RKO (cell line): ENCODE measurements around the gene CPA5.

Experiments
- DNase-seq: peaks from one replicate; pipeline ENCODE4 v3.0.0-alpha.2; 2016; ENCODE audit warnings: low spot score

Gene CPA5

DNA sequence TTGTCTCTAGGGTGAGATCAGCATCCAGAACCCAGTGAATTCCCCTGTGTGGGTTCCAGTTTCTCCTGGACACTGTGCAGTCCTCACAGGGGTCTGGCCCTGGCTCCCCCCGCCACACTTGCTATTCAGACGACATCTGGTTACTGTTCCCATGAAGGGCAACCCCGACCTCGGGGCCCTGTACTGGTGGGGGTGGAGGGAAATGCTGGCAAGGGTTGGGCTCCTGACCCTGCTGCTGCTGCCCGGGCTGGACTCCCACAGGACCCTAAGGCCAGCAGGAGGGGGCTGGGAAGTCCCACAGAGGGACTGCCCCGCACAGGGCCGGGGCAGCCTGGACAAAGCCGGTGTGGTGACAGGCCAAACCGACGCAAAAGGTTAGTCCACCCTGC lies 34.9 kb downstream of the CPA5 start:
- no peak for DNase-seq

DNA sequence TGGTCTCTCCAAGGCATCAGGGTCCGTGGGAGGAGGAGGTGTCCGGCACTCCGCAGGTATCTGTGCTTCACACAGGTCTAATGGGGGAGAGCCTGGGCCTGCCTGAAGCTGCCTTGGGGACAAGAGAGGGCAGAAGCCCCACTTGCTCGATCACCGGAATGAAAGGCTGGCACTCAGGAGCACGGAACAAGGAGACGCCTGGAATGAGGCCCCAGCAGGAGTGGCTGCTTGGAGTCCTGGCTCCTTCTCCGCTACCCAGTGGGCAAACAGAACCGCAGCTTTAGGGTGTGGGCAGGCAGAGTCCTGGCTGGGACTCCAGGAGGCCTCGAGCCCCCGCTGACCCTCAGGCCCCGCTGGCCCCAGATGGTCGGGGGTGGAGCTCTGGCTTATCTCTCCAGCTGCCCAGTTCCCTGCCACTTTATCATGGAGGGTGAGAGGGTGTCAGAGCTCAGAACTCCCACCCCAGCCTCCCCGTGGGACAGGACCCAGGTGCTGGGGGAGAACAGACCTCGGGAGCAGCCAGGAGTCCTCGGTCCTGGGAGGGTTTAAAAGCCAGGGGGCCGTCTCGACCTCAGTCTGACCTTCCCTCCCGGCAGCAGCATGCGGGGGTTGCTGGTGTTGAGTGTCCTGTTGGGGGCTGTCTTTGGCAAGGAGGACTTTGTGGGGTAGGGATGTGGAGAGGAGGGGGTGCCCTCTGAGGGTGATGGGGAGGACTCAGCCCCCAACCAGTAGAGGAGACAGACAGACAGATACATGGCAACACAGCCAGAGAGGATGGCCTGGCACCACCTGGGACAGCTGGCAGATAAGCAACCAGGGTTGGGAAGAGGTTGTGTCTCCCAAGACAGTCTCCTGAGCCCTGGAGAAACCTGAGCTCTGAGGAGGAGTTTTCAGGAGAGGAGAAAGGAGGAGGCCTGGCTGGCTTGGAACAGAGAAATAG lies 35.6 kb downstream of the CPA5 start, which contains the start of gene CPA1:
Gene CPA1 (plus strand): TSS at position 574 of the 940 bp plus-strand sequence. CDS start 27 bp downstream, at position 601.
- no peak for DNase-seq

DNA sequence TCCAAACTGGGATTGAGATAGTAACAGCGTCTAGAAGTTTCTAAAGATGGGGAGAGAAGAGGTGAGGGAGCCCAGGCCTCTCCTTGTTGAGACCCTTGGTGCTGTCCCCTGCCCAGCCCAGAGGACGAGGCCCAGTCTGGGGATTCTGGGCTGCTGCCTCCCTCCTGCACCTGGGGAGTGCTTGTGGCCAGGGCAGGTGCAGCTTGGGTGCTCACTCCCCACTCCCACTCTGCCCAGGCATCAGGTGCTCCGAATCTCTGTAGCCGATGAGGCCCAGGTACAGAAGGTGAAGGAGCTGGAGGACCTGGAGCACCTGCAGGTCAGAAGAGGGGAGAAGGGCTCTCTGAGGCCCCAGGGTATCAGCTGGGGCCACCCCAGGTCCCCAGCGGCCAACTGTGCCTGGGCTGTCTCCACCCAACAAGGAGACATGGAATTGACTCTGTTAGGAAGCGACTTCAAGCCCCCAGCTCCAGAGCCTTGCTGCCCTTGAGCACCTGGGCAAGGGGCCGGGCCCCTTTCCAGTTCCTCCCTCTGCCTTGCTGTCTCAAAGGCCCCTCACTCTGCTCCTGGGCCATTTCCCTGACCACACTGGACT lies 36.3 kb downstream of the CPA5 start:
- DNase-seq: no peak

DNA sequence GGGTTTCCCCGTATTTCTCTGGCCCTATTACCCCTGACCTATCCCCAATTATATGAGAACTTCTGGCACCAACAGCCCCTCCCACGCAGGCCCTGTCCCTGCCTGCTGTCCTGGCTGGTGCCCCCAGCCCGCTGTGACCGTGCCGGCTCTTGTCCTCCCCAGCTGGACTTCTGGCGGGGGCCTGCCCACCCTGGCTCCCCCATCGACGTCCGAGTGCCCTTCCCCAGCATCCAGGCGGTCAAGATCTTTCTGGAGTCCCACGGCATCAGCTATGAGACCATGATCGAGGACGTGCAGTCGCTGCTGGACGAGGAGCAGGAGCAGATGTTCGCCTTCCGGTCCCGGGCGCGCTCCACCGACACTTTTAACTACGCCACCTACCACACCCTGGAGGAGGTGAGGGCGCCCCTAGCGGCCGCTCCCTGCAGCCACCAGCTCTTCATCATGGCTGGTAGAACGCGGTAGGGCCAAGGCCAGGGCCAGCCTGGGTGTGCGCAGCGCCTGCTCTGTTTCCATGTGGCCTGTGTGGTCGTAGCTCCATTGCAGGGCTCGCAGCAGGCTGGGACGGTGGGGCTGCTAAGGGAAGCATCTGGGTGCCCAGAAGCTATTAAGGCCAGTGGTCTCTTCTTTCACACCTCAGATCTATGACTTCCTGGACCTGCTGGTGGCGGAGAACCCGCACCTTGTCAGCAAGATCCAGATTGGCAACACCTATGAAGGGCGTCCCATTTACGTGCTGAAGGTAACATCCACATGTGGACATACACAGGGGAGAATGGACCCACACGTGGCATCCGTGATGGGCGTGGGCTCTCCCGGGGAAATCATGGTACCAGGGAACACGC lies 37.1 kb downstream of the CPA5 start:
- no peak for DNase-seq

DNA sequence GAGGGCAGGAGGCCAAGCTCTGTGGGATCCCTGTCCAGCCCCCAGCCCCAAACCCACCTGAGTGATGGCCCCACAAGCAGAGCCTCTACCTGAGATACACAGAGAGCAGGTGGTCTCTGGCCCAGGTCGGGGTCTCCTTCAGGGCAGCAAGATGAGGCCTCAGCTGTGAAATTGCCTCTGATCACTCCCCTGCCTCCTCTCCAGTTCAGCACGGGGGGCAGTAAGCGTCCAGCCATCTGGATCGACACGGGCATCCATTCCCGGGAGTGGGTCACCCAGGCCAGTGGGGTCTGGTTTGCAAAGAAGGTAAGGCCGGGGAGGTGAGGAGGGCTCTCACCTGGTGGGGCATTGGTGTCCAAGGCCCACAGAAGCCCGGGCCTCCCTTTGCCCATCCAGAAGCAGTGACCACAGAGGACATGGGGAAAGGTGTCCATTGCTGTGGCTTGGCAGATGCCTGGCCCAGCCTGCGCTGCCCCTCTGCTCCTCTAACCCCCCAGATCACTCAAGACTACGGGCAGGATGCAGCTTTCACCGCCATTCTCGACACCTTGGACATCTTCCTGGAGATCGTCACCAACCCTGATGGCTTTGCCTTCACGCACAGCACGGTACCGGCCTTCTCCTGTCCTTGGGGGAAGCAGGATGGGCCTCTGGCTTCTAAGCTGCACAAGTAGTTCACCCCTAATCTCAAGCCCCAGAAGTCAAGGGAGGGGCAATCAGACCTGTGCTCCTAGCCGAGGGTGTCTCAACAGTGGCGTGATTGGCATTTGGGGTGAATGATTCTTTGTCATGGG lies 38.8 kb downstream of the CPA5 start:
- no peak for DNase-seq

DNA sequence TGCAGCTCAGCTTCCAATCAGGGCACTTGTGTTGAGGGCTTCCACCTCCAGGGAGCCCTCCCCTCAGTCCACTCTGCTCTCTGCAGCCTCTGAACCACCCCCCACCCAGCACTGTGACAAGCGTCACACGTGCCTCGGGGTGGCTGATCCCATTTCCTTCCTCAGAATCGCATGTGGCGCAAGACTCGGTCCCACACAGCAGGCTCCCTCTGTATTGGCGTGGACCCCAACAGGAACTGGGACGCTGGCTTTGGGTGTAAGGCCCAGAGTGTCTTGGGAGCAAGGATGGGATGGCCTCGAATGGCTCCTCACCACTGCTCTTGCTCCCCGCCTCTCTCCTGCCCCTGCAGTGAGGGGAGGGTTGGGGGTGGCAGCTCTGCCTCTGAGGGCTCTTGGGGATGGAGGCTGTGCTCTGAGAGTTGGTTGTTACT lies 39.8 kb downstream of the CPA5 start:
- no peak for DNase-seq

DNA sequence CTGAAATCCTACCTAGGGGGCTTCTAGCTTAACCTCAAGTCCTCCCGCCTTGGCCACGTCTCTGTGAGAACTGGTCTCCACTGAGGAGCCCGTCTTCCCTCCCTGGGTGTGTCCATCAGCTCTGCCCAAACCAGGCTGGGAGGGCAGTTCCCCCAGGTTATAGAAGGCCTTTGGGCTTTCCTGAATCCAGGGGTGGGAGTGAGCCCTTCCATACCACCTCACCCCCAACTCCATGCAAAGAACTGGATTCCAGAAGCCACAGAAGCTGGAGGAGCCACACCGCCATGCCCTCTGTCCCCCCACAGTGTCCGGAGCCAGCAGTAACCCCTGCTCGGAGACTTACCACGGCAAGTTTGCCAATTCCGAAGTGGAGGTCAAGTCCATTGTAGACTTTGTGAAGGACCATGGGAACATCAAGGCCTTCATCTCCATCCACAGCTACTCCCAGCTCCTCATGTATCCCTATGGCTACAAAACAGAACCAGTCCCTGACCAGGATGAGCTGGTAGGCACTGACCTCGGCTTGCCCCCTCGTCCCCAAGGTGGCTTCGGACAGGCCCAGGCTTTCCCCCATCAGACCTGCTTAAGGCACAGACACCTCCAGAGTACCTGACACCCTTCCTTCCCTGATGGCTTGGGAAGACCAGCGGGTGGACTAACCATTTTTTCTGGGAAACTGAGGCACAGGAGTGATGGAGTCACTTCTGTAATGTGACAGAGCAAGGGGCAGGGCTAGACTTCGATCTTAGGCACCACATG lies 40.4 kb downstream of the CPA5 start:
- no peak for DNase-seq

DNA sequence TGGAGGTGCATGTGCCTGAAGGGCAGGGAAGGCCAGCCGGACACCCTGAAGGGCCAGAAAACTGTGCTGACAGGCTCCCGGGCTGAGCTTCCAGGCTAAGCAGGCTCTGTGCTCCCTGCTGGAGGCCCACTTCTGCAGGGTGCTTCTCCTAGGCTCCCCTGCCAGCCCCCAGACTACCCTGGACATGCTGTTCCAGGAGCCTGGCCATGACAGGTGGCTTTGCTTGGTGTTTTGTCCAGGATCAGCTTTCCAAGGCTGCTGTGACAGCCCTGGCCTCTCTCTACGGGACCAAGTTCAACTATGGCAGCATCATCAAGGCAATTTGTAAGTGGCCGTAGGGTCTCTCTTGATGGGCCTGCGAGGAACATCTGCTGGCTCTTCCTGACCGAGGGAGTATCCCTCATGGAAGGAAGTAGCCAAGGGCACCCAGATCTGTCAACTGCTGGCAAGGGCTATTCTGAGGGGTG lies 41.0 kb downstream of the CPA5 start:
- no peak for DNase-seq

DNA sequence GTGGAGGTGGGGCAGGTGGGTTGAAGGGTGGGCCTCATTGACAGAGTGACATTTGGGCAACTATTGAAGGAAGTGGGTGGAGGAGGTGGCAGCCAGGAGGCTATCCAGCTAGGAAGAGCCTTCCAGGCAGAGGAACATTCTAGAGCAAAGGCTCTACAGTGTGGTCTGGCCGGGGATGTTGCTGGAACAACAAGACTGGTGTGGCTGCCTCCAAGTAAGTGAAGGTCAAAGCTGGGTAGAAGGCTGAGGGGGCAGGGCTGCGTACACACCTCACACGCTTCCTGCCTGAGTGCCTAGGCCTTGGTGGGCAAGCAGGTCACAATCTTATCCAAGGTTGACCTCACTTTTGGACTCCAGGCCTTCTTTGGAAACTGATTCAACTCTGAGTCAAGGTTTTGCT lies 42.3 kb downstream of the CPA5 start:
- DNase-seq: no peak

DNA sequence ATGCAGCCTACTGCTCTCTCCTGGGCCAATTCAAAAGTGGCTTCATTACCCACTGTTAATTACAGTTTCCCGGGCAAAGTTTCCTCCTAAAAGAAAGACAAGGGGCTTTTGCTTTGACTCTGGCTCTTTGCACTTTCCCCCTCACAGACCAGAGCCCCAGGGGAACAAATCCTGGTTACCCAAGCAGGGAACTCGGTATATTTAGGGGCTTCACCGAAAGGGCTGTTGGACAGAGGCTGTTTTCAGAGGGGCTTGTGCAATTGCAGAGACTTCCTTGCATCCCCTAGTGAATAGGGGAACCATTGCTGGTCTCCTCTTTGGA lies 42.7 kb downstream of the CPA5 start:
- DNase-seq: no peak

DNA sequence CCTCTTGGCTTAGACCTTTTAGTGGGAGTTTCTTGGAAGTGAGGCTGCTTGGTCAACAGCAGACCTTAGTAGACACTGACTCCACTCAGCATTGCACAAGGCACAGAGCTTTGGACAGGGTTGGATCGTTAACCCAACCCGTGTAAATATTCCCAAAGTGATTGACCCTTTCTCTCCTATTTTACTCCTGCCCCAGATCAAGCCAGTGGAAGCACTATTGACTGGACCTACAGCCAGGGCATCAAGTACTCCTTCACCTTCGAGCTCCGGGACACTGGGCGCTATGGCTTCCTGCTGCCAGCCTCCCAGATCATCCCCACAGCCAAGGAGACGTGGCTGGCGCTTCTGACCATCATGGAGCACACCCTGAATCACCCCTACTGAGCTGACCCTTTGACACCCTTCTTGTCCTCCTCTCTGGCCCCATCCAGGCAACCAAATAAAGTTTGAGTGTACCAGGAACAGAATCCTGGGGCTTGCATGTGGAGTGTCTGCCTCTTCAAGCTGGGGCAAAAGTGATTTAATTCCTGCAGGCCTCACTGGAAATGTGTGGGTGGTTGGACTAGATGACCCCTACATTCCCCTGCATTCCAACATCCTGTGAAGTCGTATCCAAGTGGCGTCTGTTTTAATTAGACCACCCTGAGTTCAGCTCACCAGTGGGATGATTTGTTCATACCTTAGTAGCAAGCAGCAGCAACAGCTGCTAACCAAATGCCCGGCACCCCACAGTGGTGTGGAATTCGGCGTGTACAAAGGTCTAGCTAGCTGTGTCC lies 43.2 kb downstream of the CPA5 start:
- DNase-seq: no peak

DNA sequence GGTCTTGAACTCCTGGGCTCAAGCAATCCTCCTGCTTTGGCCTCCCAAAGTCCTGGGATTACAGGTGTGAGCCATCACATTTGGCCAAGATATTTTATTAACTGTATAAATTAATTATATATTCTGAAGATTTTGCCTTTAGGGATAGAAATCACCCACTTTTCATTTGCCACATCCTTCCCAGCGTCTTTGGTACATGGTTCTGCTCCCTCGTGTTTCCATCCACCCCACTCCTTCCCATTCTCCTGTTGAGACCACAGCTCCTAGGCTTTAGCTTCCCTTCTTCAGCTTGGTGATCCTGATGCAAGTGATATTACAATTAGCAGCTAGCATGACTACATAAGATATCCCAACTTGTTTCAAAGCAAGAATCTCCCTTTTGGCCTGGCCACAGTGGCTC lies 44.1 kb downstream of the CPA5 start:
- no peak for DNase-seq

DNA sequence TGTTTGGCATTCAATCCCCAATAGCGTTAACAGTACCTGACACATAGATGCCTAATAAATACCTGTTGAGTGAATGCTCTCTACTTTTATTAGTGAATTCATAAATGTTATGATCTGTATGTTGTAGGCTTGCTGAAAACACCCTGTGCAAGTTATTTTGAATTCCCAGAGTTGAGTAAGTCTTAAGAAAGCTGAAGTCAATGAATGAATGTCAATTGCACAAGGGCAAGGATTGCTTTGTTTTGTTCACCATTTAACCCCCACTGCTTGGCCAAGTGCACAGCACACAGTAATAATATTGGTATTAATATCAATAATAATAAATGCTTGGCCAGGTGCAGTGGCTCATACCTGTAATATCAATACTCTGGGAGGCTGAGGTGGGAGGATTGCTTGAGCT lies 45.9 kb downstream of the CPA5 start:
- DNase-seq: no peak

DNA sequence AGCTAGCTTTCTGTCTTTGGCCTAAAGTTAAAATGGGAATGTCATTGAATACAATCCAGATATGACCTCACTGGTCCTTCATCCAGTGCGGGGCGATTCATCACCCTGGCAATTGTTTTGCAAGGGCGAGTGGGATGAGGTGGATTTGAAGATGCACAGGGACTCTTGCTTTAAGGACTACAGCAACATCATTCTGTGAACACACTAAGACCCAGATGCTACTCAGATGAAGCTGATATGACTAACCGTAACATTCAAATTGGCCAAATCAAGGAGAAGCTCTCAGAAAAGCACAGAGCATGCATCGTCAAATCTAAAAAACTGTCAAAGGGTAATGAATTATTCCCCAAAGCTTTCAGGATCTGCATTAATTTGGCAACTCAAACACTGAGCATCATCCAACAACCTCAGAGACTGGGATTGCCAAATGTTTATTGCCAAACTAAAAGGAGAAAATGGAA lies 48.5 kb downstream of the CPA5 start:
- peak; percentile 9 for DNase-seq

DNA sequence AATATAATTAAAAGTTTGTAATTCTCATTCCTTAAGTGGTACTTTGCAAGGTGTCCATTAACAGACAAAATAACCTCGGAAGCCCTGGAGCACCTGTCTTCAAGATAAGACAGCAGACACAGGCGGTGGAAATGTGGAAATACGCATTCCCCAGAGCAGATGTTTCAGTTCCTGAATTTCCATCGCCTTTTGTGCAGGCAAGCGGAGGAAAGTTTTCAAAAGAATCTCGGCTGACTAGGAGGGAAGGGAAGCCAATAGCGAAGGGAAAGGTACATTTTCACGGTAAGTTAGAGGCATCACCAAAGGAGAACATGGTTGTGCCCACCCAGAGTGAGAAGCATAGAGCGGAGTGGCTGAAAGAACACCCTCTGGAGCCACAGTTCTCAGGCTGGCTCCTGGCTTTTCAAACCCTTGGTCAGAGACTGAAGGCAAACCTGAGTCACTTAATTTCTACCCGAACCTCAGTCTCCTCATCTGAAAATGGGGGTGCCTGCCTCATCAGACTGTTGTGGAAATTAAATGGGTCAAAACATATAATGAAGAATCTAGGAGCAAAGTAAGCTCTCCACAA lies 49.3 kb downstream of the CPA5 start:
- no peak for DNase-seq

DNA sequence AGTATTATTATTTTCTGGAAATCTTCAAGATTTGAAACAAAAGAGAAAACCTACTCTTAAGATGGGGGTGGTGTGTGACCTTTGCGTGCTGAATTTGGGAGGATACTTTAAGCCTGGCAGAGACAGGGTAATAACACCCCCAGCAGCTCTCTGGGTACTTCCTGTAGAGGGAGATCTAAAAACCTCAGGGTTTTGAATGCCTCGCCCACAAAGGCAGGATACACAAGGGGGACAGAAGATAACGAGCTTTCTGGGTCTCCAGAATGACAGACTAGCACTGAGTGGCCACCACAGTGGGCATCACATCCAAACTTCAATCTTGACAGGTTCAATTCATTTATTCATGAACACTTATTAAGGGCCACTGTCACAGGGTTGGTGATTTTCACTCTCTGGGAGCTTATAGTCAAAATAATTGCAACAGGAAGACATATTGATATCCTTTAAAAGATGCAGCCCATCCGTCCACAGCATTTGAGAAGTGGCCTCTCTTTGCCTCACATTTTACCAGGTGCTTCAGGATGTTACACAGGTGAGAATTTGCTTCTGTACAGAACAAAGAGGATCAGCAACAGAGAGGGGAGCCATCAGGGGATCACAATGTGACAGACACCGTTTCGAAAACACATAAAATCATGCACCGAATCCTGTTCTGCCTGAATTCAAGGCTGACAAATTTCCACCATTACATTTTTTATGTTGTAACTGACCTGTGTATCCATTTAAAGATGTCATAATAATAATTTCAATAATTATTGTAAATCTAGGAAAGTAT lies 50.0 kb downstream of the CPA5 start:
- no peak for DNase-seq

DNA sequence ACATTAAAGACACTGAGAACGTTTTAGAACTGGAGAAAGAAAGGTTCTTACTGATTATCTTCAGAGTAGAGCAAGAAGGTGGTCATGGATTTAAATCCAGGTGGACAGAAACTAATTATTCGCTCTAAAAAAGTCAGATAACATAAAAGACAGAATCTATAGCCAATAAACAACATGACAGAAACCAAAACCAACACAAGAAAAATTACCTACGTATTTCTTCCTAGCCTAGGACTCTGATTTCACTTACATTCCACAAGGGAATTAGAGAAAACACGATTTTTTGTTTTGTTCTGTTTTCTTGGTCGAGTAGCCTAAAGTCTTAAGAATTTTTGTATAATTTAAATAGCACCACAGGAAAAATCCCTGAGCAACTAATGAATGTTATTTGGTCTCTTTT lies 50.8 kb downstream of the CPA5 start:
- no peak for DNase-seq

DNA sequence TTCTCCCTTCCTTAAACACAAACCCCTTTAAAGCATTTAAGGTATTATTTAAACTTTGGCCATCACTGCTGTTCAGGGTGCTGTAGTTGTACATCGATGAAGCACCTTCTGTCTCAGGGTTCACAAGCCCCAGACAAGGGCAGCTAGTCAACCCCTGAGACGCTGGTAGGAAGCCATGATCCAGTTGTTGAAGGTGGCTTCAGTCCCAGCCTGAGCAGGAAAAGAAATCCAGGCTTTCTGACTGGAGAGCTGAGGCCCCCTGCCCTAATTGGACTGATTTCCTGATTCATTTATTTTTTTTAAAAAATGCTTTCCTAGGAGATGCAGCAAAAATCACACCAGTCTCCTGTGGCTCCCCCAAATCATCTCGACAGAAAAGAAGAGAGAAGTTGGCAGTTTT lies 51.5 kb downstream of the CPA5 start:
- no peak for DNase-seq
